ENCODE measurements around the gene GLOD5. TPM values are rescaled to one million over a fixed set of nuclear protein-coding genes. Genes with fewer than 3 reads are reported as not detected.

The GLOD5 gene
- polyA plus RNA-seq, 2 of the 4 experiments (the other 2 are of a cell fraction) = not detected

GRCh38 chrX:48790477-48790876 lies 28.9 kb downstream of the GLOD5 start:
- no peak overlapping the region for H3K4me3 ChIP-seq
- TF ChIP-seq KDM1A (IDR thresholded peaks at IDR 0.05; ENCODE audit: low read depth) (no peak), RAD21 (conservative IDR thresholded peaks at IDR 0.05 in 1 of 2, IDR thresholded peaks at IDR 0.05 in 1 of 2) (no peak), NFE2L2 (conservative IDR thresholded peaks at IDR 0.05; ENCODE audit: low read length) (no peak), ATOH8 (CRISPR knock-in tag; IDR thresholded peaks at IDR 0.05; ENCODE audit: low read depth) (no peak), RCOR1 (IDR thresholded peaks at IDR 0.05; ENCODE audit: low read depth, low read length) (no peak), MYC (IDR thresholded peaks at IDR 0.05; ENCODE audit: borderline replicate concordance, low read length) (no peak), TP53 (CRISPR knock-in tag; IDR thresholded peaks at IDR 0.05) (no peak), POLR2A (IDR thresholded peaks at IDR 0.05; ENCODE audit: low read length) (no peak), ESRRA (IDR thresholded peaks at IDR 0.05; ENCODE audit: borderline replicate concordance, low read length) (no peak), EHF (CRISPR knock-in tag; IDR thresholded peaks at IDR 0.05) (no peak), BHLHE40 (IDR thresholded peaks at IDR 0.05; ENCODE audit: low read depth, low read length) (no peak), HES2 (IDR thresholded peaks at IDR 0.05) (no peak)
- TF ChIP-seq, protein P1, sequence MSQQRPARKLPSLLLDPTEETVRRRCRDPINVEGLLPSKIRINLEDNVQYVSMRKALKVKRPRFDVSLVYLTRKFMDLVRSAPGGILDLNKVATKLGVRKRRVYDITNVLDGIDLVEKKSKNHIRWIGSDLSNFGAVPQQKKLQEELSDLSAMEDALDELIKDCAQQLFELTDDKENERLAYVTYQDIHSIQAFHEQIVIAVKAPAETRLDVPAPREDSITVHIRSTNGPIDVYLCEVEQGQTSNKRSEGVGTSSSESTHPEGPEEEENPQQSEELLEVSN (IDR thresholded peaks at IDR 0.05; ENCODE audit: borderline replicate concordance, low read depth) = no peak
- TF ChIP-seq, protein P2, sequence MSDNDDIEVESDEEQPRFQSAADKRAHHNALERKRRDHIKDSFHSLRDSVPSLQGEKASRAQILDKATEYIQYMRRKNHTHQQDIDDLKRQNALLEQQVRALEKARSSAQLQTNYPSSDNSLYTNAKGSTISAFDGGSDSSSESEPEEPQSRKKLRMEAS (IDR thresholded peaks at IDR 0.05) = no peak
- TF ChIP-seq, protein P3, sequence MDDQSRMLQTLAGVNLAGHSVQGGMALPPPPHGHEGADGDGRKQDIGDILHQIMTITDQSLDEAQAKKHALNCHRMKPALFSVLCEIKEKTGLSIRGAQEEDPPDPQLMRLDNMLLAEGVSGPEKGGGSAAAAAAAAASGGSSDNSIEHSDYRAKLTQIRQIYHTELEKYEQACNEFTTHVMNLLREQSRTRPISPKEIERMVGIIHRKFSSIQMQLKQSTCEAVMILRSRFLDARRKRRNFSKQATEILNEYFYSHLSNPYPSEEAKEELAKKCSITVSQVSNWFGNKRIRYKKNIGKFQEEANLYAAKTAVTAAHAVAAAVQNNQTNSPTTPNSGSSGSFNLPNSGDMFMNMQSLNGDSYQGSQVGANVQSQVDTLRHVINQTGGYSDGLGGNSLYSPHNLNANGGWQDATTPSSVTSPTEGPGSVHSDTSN (IDR thresholded peaks at IDR 0.05) = no peak
- H3K9me3 ChIP-seq = no peaks in the 10 kb centered on the region
- no peak for ATAC-seq
- no peak overlapping the region for H3K27ac ChIP-seq
- CTCF ChIA-PET = no interaction called here
- no peak for DNase-seq (ENCODE audit: low read depth in 1 of 2, low spot score in 1 of 2)
- H3K4me2 ChIP-seq = no peak overlapping the region
- POLR2A ChIA-PET = no interaction called here
- peaks cover 9% of the 10 kb centered on the region for H3K4me1 ChIP-seq
- FAIRE-seq = no peak
- WGBS (ENCODE audit: missing lambda C conversion rate) = 54% methylated on average over 5 of the region's 5 CpGs

DNA sequence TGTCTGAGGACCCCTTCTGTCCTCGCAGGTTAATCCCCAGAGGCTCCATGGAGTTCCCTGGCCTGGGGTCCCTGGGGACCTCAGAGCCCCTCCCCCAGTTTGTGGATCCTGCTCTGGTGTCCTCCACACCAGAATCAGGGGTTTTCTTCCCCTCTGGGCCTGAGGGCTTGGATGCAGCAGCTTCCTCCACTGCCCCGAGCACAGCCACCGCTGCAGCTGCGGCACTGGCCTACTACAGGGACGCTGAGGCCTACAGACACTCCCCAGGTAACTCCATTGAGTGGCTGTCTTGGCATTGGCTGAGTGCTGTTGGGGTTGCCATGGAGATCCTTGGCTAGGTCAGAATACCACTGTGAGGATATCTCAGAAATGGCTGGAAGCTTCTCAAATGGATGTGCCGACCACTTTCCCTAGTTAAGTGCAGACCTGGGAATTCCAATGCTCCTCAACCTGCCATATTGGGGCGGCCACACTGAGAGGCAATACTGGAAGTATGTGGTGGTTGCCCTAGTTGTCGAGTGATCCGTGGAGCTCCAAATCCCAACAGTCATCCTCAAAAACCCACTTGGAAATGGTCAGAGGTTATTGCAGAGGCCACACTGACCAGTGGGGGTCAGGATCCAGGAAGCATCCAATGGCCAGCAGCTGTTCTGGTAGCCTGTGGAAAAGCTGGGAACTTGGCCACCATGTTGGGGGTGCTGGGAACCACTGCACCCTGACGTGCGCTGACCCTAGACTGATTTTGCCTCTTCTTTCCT lies 29.7 kb downstream of the GLOD5 start:
- H3K27ac ChIP-seq = no peak overlapping the region
- no peak for ATAC-seq
- no peak overlapping the region for H3K4me2 ChIP-seq
- H3K4me1 ChIP-seq = peaks cover 12% of the 10 kb centered on the region
- WGBS (ENCODE audit: missing lambda C conversion rate) = 80% methylated on average over 9 of the region's 11 CpGs
- ChIA-PET CTCF (no interaction called here), POLR2A (no interaction called here)
- DNase-seq (ENCODE audit: low read depth in 1 of 2, low spot score in 1 of 2) = no peak
- TF ChIP-seq ZSCAN20 (CRISPR knock-in tag; IDR thresholded peaks at IDR 0.05) (no peak), CHD4 (IDR thresholded peaks at IDR 0.05; ENCODE audit: borderline replicate concordance) (no peak)
- TF ChIP-seq, protein P3 (IDR thresholded peaks at IDR 0.05) = no peak
- FAIRE-seq = no peak
- no peaks in the 10 kb centered on the region for H3K9me3 ChIP-seq
- H3K4me3 ChIP-seq = no peak overlapping the region

GRCh38 chrX:48792219-48792618 lies 30.7 kb downstream of the GLOD5 start:
- FAIRE-seq = no peak
- TF ChIP-seq HOXA7 (CRISPR knock-in tag; IDR thresholded peaks at IDR 0.05) (no peak), CHD2 (IDR thresholded peaks at IDR 0.05; ENCODE audit: low read length, partially characterized antibody) (no peak), FOXS1 (CRISPR knock-in tag; IDR thresholded peaks at IDR 0.05) (no peak), HDAC2 (IDR thresholded peaks at IDR 0.05) (no peak), KDM1A (IDR thresholded peaks at IDR 0.05; ENCODE audit: low read depth) (no peak), HOXB5 (CRISPR knock-in tag; IDR thresholded peaks at IDR 0.05) (no peak), ZSCAN20 (CRISPR knock-in tag; IDR thresholded peaks at IDR 0.05) (no peak), POLR2AphosphoS2 (conservative IDR thresholded peaks at IDR 0.05; ENCODE audit: low read length) (no peak), EHF (CRISPR knock-in tag; IDR thresholded peaks at IDR 0.05) (no peak), RNF2 (IDR thresholded peaks at IDR 0.05; ENCODE audit: borderline replicate concordance, low read depth) (no peak), ATOH8 (CRISPR knock-in tag; IDR thresholded peaks at IDR 0.05; ENCODE audit: low read depth) (no peak), SREBF2 (IDR thresholded peaks at IDR 0.05) (no peak), HEYL (CRISPR knock-in tag; IDR thresholded peaks at IDR 0.05) (no peak), RAD21 (conservative IDR thresholded peaks at IDR 0.05 in 1 of 2, IDR thresholded peaks at IDR 0.05 in 1 of 2) (no peak)
- Histone ChIP-seq H3K27ac (no peak overlapping the region), H3K9me3 (no peaks in the 10 kb centered on the region), H3K4me2 (no peak overlapping the region), H3K4me3 (no peak overlapping the region), H3K4me1 (peaks cover 12% of the 10 kb centered on the region)
- ChIA-PET POLR2A (no interaction called here), CTCF (interaction anchor here (0.6 to 1.3 kb wide), 2 partner anchors 42 to 76 kb away, joined by 3 to 4 read pairs; no protein-coding TSS in a partner anchor)
- 86% methylated on average over 6 of the region's 7 CpGs for WGBS (ENCODE audit: missing lambda C conversion rate)
- no peak for DNase-seq (ENCODE audit: low read depth in 1 of 2, low spot score in 1 of 2)
- ATAC-seq = no peak; a peak in 1 of 6 replicates
